MCF 10A (cell line): ENCODE data around the gene NADK2. TPM values are rescaled to one million over a fixed set of nuclear protein-coding genes. Genes with fewer than 3 reads are reported as not detected.

Experiments
- BruUV-seq: library from RNA; stranded (reverse); fragments of 400-500 nt; replicated peaks from 2 replicates; lab custom pipeline; 2021; lab: Mats Ljungman, UMichigan
- CTCF ChIA-PET: fragments of 300-600 bp; sonication (Branson Sonifier 250); formaldehyde crosslinking; extraction: SDS; loops from one replicate; lab custom pipeline; 2021; ENCODE audit warnings: antibody characterized with exemption, inconsistent platforms; lab: Yijun Ruan, JAX
- POLR2A ChIA-PET: fragments of 300-600, 350-650 bp; sonication (Branson Sonifier 250); formaldehyde crosslinking; extraction: SDS; loops from one replicate; lab custom pipeline; 2020; ENCODE audit warnings: antibody characterized with exemption, inconsistent platforms; lab: Yijun Ruan, JAX
- DNase-seq: peaks from one replicate; pipeline ENCODE4 v3.0.0-alpha.2; 2018; ENCODE audit not compliant: unreplicated experiment
- H3K27ac Mint-ChIP-seq: one replicate; pipeline ENCODE4 v1.8.0; 2022; ENCODE audit warnings: mild to moderate bottlenecking, low read depth, mixed read lengths; ENCODE audit not compliant: unreplicated experiment
- H3K27me3 Mint-ChIP-seq: one replicate; pipeline ENCODE4 v1.8.0; 2022; ENCODE audit warnings: mixed read lengths; ENCODE audit not compliant: insufficient read depth, unreplicated experiment
- H3K36me3 Mint-ChIP-seq: one replicate; pipeline ENCODE4 v1.8.0; 2022; ENCODE audit warnings: mild to moderate bottlenecking, moderate library complexity, mixed read lengths; ENCODE audit not compliant: insufficient read depth, unreplicated experiment
- H3K4me1 Mint-ChIP-seq: one replicate; pipeline ENCODE4 v1.8.0; 2022; ENCODE audit warnings: mixed read lengths; ENCODE audit not compliant: insufficient read depth, unreplicated experiment
- H3K4me3 Mint-ChIP-seq: one replicate; pipeline ENCODE4 v1.8.0; 2022; ENCODE audit warnings: mild to moderate bottlenecking, moderate library complexity, mixed read lengths; ENCODE audit not compliant: unreplicated experiment
- H3K9me3 Mint-ChIP-seq: one replicate; pipeline ENCODE4 v1.8.0; 2022; ENCODE audit warnings: mixed read lengths; ENCODE audit not compliant: unreplicated experiment
- intact Hi-C: fragments of 100-400 bp; cut with micrococcal nuclease; formaldehyde crosslinking; loops from 2 replicates; pipeline ENCODE4 v1.14.1; 2022
- total RNA-seq: library from RNA; stranded (reverse); gene quantifications from 2 replicates; pipeline ENCODE4 v1.2.3, GENCODE V29; 2022
- TF ChIP-seq, protein P1 (sequence below): fragments of 200-600 bp; IDR thresholded peaks from one replicate; pipeline ENCODE4 v1.8.0; 2022; ENCODE audit warnings: antibody characterized with exemption, mild to moderate bottlenecking; ENCODE audit not compliant: unreplicated experiment

Gene NADK2
- total RNA-seq, 1 experiment from 2014 or later: 37.1 TPM

DNA sequence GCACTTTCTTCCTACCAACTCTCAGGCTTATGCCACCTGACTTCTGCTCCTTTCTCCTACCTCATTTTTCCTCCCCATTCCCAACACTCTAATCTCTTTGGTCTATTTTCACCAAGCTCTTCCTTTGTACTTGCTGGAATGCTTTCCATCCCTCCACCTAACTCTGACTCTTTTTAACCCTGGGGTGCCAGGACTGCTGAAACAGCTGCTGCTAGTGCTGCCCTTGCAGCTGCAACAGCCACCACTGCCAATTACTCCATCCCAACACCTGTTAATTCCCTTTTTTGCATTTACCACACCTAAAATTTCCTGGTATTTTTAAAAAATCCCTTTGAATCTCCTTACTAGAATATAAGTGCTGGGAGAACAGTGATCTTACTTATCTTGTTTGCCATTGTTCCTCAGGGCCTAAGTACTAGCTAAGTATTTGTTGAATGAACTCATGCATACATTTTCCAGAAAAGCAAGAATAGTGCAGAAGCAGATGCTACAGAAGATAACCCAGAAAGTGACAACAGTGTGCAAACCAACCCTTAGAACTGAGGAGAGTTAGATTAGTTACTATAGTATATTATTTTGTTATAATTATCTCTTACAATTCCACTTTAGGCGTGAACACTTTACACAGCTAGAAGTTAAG is 11.5 kb downstream of the NADK2 start:
- no peak overlapping the region for H3K27ac Mint-ChIP-seq
- ChIA-PET POLR2A (interaction anchor here (0.6 to 2.6 kb wide), 2 partner anchors 11 to 127 kb away, joined by 3 to 13 read pairs; partner anchors contain the start of gene NADK2), CTCF (interaction anchor here (0.6 to 0.7 kb wide), 2 partner anchors 9 to 59 kb away, joined by 3 read pairs; no protein-coding TSS in a partner anchor)

DNA sequence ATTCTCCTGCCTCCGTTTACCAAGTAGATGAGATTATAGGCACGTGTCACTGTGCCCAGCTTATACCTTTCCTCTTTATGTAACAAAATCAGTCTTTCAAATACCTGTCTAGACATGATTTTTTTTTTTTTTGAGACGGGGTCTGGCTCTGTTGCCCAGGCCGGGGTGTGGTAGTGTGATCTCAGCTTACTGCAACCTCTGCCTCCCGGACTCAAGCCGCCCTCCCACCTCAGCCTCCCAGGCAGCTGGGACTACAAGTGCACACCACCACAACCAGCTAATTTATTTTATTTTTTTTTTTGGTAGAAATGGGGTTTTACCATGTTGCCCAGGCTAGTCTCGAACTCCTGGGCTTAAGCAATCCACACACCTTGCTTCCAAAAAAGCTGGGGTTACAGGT is 13.2 kb downstream of the NADK2 start:
- H3K9me3 Mint-ChIP-seq: no peaks in the 10 kb centered on the region
- ChIA-PET POLR2A (interaction anchor here (0.9 to 1.0 kb wide), 2 partner anchors 13 to 60 kb away, joined by 3 to 5 read pairs; partner anchors contain the start of gene NADK2), CTCF (no interaction called here)
- H3K36me3 Mint-ChIP-seq: no peaks in the 10 kb centered on the region
- peaks cover 22% of the 10 kb centered on the region for H3K4me1 Mint-ChIP-seq
- no TSS peak for BruUV-seq
- no peak for DNase-seq
- no peak overlapping the region for H3K4me3 Mint-ChIP-seq
- intact Hi-C loops: no loop called here
- no peaks in the 10 kb centered on the region for H3K27me3 Mint-ChIP-seq
- peak overlapping the region; percentile 81 for H3K27ac Mint-ChIP-seq
- TF ChIP-seq, protein P1, sequence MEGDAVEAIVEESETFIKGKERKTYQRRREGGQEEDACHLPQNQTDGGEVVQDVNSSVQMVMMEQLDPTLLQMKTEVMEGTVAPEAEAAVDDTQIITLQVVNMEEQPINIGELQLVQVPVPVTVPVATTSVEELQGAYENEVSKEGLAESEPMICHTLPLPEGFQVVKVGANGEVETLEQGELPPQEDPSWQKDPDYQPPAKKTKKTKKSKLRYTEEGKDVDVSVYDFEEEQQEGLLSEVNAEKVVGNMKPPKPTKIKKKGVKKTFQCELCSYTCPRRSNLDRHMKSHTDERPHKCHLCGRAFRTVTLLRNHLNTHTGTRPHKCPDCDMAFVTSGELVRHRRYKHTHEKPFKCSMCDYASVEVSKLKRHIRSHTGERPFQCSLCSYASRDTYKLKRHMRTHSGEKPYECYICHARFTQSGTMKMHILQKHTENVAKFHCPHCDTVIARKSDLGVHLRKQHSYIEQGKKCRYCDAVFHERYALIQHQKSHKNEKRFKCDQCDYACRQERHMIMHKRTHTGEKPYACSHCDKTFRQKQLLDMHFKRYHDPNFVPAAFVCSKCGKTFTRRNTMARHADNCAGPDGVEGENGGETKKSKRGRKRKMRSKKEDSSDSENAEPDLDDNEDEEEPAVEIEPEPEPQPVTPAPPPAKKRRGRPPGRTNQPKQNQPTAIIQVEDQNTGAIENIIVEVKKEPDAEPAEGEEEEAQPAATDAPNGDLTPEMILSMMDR: no peak

More for the DNA sequence above, 11.5 kb downstream of the NADK2 start:
- Mint-ChIP-seq H3K4me3 (no peak overlapping the region), H3K36me3 (no peaks in the 10 kb centered on the region), H3K9me3 (no peaks in the 10 kb centered on the region), H3K4me1 (peaks cover 22% of the 10 kb centered on the region), H3K27me3 (no peaks in the 10 kb centered on the region)
- BruUV-seq: no TSS peak
- no peak for DNase-seq
- TF ChIP-seq, protein P1: no peak
- intact Hi-C loops: no loop called here

DNA sequence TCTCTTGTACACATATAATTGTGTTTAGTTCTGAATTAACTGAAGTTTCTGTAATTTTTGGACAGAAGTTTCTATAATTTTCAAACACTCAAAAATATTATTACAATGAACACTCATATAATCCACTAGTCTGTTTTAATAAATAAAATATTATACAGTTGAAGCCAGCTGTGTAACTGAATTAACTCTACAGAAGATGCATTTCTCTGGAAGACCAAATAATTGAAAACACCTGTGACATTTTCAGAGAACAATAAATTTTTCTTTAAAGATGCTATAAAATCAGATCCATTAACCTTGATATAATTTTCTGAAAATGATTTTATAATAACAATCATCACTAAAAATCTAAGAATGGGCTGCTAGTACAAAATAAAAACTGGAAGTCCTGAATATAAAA is 14.7 kb downstream of the NADK2 start:
- POLR2A ChIA-PET: interaction anchor here (2.3 kb wide), 1 partner anchor 14 kb away, joined by 8 read pairs; the partner anchor contains the start of gene NADK2
- CTCF ChIA-PET: interaction anchor here (1.1 to 1.2 kb wide), 2 partner anchors 11 to 512 kb away, joined by 3 to 4 read pairs; no protein-coding TSS in a partner anchor

DNA sequence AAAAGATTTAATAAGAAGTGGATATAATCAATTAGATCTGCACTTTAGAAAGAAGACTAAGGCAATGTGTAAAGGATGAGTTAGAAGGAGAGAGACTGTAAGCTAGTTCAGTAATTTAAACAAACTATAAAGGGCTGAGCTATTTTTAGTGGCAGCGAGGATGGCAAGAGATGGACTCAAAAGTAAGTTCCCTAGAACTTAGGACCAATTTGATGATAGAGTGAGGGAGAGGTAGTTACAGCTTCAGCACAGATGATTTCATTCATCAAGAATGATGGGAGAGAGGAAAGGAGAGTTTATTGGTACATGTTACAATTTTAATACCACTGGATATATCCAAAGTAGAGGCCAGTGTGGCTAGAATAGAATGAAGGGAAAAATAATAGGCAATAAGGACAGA is 19.1 kb downstream of the NADK2 start:
- TF ChIP-seq, protein P1: no peak
- no peak for DNase-seq
- no peaks in the 10 kb centered on the region for H3K4me1 Mint-ChIP-seq
- H3K27me3 Mint-ChIP-seq: no peaks in the 10 kb centered on the region
- H3K4me3 Mint-ChIP-seq: no peak overlapping the region
- peaks cover 24% of the 10 kb centered on the region for H3K36me3 Mint-ChIP-seq
- POLR2A ChIA-PET: no interaction called here
- CTCF ChIA-PET: interaction anchor here (0.6 to 1.1 kb wide), 4 partner anchors 19 to 109 kb away, joined by 3 to 7 read pairs (median 3); partner anchors contain the start of gene NADK2
- BruUV-seq: no TSS peak
- no peak overlapping the region for H3K27ac Mint-ChIP-seq
- intact Hi-C loops: no loop called here
- no peaks in the 10 kb centered on the region for H3K9me3 Mint-ChIP-seq

More for the DNA sequence above, 14.7 kb downstream of the NADK2 start:
- BruUV-seq: no TSS peak
- H3K9me3 Mint-ChIP-seq: no peaks in the 10 kb centered on the region
- no peaks in the 10 kb centered on the region for H3K27me3 Mint-ChIP-seq
- DNase-seq: no peak
- intact Hi-C loops: no loop called here
- H3K36me3 Mint-ChIP-seq: no peaks in the 10 kb centered on the region
- TF ChIP-seq, protein P1: no peak
- H3K4me1 Mint-ChIP-seq: peaks cover 14% of the 10 kb centered on the region
- H3K4me3 Mint-ChIP-seq: no peak overlapping the region
- H3K27ac Mint-ChIP-seq: no peak overlapping the region
